HL-60 (cell line): ENCODE data around the gene GAP43.

Source experiments
- DNase-seq, 2 experiments: peaks; one replicate each; pipeline ENCODE4 v3.0.0-alpha.2; 2010 to 2020; ENCODE audit warnings: low read depth in 1 of 2, low spot score in 1 of 2
- H3K27ac ChIP-seq: fragments of 250-450 bp; sonication (Bioruptor Pico); replicated peaks from 2 replicates; pipeline ENCODE4 v1.5.1; 2020; ENCODE audit warnings: mild to moderate bottlenecking, moderate library complexity
- H3K27me3 ChIP-seq: fragments of 250-450 bp; sonication (Bioruptor Pico); 2 replicates; pipeline ENCODE4 v1.5.1; 2021; ENCODE audit warnings: mild to moderate bottlenecking, moderate library complexity; ENCODE audit not compliant: insufficient read depth, poor library complexity, severe bottlenecking
- H3K4me3 ChIP-seq: replicated peaks from 2 replicates; pipeline ENCODE4 v1.5.1; 2011; ENCODE audit warnings: mild to moderate bottlenecking, control low read depth, low read length; ENCODE audit not compliant: insufficient read depth
- GABPA ChIP-seq: IDR thresholded peaks from 2 replicates; pipeline ENCODE4 v1.6.1; 2012; ENCODE audit warnings: low read depth
- POLR2AphosphoS5 ChIP-seq: IDR thresholded peaks from 2 replicates; pipeline ENCODE4 v1.6.1; 2012; ENCODE audit warnings: low read depth
- SPI1 ChIP-seq: IDR thresholded peaks from 2 replicates; pipeline ENCODE4 v1.6.1; 2012; ENCODE audit warnings: low read depth, mild to moderate bottlenecking, borderline replicate concordance
- TF ChIP-seq, protein P1 (sequence below): IDR thresholded peaks from one replicate; pipeline ENCODE4 v1.5.1; 2011; ENCODE audit warnings: low read length, control low read depth, inconsistent platforms; ENCODE audit not compliant: insufficient read depth
- TF ChIP-seq, protein P2 (sequence below): IDR thresholded peaks from 2 replicates; pipeline ENCODE4 v1.6.1; 2012; ENCODE audit warnings: low read depth; ENCODE audit not compliant: insufficient replicate concordance

GAP43 gene

DNA sequence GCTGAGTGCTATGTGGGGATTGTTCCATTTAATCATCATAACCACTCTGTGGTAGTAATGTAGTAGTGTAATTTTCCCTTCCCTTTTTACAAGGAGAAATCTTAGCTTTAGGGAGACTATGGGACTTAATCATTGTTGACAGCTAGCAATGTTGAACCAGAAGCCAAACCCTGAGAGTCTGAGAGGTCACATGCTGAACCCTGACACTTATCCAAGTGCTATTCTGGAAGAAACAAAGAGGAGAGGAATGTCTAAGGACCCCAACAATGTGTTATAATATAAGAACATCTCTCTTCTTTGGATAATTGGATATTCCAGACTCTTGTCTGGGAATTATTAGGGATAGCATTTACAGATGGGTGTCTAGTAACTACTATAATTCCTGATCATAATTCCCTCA, 58.4 kb downstream of the GAP43 start:
- Histone ChIP-seq H3K4me3 (no peak overlapping the region), H3K27me3 (peaks cover 5% of the 10 kb centered on the region), H3K27ac (no peak overlapping the region)
- TF ChIP-seq GABPA (no peak), POLR2AphosphoS5 (no peak), SPI1 (no peak)
- TF ChIP-seq, protein P1, sequence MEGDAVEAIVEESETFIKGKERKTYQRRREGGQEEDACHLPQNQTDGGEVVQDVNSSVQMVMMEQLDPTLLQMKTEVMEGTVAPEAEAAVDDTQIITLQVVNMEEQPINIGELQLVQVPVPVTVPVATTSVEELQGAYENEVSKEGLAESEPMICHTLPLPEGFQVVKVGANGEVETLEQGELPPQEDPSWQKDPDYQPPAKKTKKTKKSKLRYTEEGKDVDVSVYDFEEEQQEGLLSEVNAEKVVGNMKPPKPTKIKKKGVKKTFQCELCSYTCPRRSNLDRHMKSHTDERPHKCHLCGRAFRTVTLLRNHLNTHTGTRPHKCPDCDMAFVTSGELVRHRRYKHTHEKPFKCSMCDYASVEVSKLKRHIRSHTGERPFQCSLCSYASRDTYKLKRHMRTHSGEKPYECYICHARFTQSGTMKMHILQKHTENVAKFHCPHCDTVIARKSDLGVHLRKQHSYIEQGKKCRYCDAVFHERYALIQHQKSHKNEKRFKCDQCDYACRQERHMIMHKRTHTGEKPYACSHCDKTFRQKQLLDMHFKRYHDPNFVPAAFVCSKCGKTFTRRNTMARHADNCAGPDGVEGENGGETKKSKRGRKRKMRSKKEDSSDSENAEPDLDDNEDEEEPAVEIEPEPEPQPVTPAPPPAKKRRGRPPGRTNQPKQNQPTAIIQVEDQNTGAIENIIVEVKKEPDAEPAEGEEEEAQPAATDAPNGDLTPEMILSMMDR, result no peak
- TF ChIP-seq, protein P2, sequence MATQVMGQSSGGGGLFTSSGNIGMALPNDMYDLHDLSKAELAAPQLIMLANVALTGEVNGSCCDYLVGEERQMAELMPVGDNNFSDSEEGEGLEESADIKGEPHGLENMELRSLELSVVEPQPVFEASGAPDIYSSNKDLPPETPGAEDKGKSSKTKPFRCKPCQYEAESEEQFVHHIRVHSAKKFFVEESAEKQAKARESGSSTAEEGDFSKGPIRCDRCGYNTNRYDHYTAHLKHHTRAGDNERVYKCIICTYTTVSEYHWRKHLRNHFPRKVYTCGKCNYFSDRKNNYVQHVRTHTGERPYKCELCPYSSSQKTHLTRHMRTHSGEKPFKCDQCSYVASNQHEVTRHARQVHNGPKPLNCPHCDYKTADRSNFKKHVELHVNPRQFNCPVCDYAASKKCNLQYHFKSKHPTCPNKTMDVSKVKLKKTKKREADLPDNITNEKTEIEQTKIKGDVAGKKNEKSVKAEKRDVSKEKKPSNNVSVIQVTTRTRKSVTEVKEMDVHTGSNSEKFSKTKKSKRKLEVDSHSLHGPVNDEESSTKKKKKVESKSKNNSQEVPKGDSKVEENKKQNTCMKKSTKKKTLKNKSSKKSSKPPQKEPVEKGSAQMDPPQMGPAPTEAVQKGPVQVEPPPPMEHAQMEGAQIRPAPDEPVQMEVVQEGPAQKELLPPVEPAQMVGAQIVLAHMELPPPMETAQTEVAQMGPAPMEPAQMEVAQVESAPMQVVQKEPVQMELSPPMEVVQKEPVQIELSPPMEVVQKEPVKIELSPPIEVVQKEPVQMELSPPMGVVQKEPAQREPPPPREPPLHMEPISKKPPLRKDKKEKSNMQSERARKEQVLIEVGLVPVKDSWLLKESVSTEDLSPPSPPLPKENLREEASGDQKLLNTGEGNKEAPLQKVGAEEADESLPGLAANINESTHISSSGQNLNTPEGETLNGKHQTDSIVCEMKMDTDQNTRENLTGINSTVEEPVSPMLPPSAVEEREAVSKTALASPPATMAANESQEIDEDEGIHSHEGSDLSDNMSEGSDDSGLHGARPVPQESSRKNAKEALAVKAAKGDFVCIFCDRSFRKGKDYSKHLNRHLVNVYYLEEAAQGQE, result no peak
- no peak for DNase-seq

DNA sequence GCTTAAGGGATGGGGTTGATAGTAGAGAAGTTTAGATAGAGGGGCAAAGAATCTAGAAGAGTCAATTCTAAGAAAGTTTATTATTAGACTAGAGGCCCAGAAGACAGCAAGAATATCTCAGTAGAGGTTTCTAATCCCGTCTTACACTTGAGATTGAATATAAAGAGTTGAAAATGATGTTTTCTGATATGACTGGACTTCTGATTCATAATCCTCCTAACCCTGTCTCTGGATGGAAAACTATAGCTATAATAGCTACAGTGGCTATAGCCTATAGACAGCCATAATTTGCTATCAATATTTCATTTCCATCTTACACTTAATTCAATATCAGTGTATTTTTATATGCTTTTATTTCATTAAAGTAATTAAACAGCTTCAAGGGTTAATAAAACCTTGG, 60.0 kb downstream of the GAP43 start:
- no peak for DNase-seq
- TF ChIP-seq, protein P2, result no peak
- TF ChIP-seq, protein P1, result no peak
- TF ChIP-seq SPI1 (no peak), POLR2AphosphoS5 (no peak), GABPA (no peak)
- Histone ChIP-seq H3K27me3 (peaks cover 5% of the 10 kb centered on the region), H3K4me3 (no peak overlapping the region), H3K27ac (no peak overlapping the region)

DNA sequence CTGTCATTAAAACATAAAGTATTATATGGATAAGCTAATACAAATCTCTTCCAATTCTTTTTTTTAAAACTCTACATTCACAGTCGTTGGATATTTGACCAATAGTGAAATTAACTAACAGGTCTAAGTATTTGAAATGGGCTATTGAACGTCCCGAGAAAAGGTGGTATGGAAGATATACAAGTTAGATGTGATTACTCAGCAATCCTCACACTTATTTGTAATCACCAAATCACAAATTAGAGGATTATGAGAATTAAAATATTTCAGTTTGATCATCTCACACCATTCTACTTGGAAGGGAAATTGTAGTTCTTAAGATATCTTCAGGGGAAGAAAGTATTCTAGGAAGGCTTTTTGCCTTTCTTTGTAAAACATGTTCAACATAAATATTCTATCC, 60.5 kb downstream of the GAP43 start:
- no peak for DNase-seq
- peaks cover 5% of the 10 kb centered on the region for H3K27me3 ChIP-seq
- H3K27ac ChIP-seq, result no peak overlapping the region
- TF ChIP-seq, protein P1, result no peak
- TF ChIP-seq GABPA, result no peak
- TF ChIP-seq SPI1, result no peak
- TF ChIP-seq, protein P2, result no peak
- no peak for TF ChIP-seq POLR2AphosphoS5
- H3K4me3 ChIP-seq, result no peak overlapping the region
